ENCODE data around the gene BAIAP2L1. TPM values are rescaled to one million over a fixed set of nuclear protein-coding genes. Genes with fewer than 3 reads are reported as not detected.
"Not testable (repeated sequence)": the region's sequence is repeated elsewhere in the genome, so short reads cannot be mapped to it uniquely, and the experiment has no call there.

The BAIAP2L1 gene
- total RNA-seq, 4 donors from 2014 or later, result 39.8 to 59.8 (median 53.3) TPM

GRCh38 chr7:98418636-98419315, 17.9 kb upstream of the BAIAP2L1 start:
- 50 to 52% methylated on average over 3 to 7 of the region's 7 CpGs for WGBS, 2 donors (ENCODE audit: low coverage in 1 of 2)
- peaks cover 0 to 28% (median 4%) of the 10 kb centered on the region in 4 donors for H3K4me1 ChIP-seq
- no peaks in the 10 kb centered on the region for H3K36me3 ChIP-seq
- in situ Hi-C loops (cut with MboI; ENCODE audit: low pct_ligation_motif_present in 1 of 4, low pct_unique_long_range_greater_than_20kb in 1 of 4, low sequenced_read_pairs in 3 of 4), result loop anchor here in 2 of 4 donors (25.0 kb wide), 1 partner anchor 131 kb away; the partner anchor contains the start of gene BRI3 (in 2 of the 2)
- peak; percentile 78 for DNase-seq
- intact Hi-C loops (cut with DNase I; ENCODE audit: low total_unique reads), result no loop called here
- no peak overlapping the region for H3K4me3 ChIP-seq
- H3K9me3 ChIP-seq, result no peaks in the 10 kb centered on the region
- H3K27me3 ChIP-seq, result peaks cover 14% of the 10 kb centered on the region
- H3K27ac ChIP-seq, result peak overlapping the region; percentile 18 to 44 (median 26)
- TF ChIP-seq CTCF (IDR thresholded peaks at IDR 0.05), result no peak
- TF ChIP-seq POLR2AphosphoS5 (IDR thresholded peaks at IDR 0.05), result peak in 2 of 3 donors; percentile 10 to 47

GRCh38 chr7:98418271-98418635, 17.4 kb upstream of the BAIAP2L1 start:
- peaks cover 0 to 28% (median 4%) of the 10 kb centered on the region in 4 donors for H3K4me1 ChIP-seq
- H3K27ac ChIP-seq, result peak overlapping the region in 3 of 4 donors; percentile 18 to 24 (median 19)
- no peaks in the 10 kb centered on the region for H3K9me3 ChIP-seq
- 93 to 100% methylated on average over 1 to 7 of the region's 7 CpGs for WGBS, 2 donors (ENCODE audit: low coverage in 1 of 2)
- peaks cover 14% of the 10 kb centered on the region for H3K27me3 ChIP-seq
- H3K4me3 ChIP-seq, result no peak overlapping the region
- no peaks in the 10 kb centered on the region for H3K36me3 ChIP-seq
- TF ChIP-seq CTCF (IDR thresholded peaks at IDR 0.05) (no peak), POLR2AphosphoS5 (IDR thresholded peaks at IDR 0.05) (no peak), POLR2A (IDR thresholded peaks at IDR 0.05) (no peak), EP300 (IDR thresholded peaks at IDR 0.05; ENCODE audit: low read depth) (no peak)
- no peak for DNase-seq
- intact Hi-C loops (cut with DNase I; ENCODE audit: low total_unique reads), result no loop called here
- in situ Hi-C loops (cut with MboI; ENCODE audit: low pct_ligation_motif_present in 1 of 4, low pct_unique_long_range_greater_than_20kb in 1 of 4, low sequenced_read_pairs in 3 of 4), result loop anchor here in 2 of 4 donors (25.0 kb wide), 1 partner anchor 131 kb away; the partner anchor contains the start of gene BRI3 (in 2 of the 2)

- Histone ChIP-seq H3K4me1 (peaks cover 0 to 28% (median 4%) of the 10 kb centered on the region in 4 donors), H3K27ac (peak overlapping the region in 3 of 4 donors; percentile 26 to 55 (median 42)), H3K27me3 (peaks cover 14% of the 10 kb centered on the region)
- intact Hi-C loops (cut with DNase I; ENCODE audit: low total_unique reads); H3K9me3 ChIP-seq; DNase-seq; H3K36me3 ChIP-seq; H3K4me3 ChIP-seq: not testable (repeated sequence)
- in situ Hi-C loops (cut with MboI; ENCODE audit: low pct_ligation_motif_present in 1 of 4, low pct_unique_long_range_greater_than_20kb in 1 of 4, low sequenced_read_pairs in 3 of 4), result loop anchor here in 2 of 4 donors (25.0 kb wide), 1 partner anchor 130 kb away; the partner anchor contains the start of gene BRI3 (in 2 of the 2)
- WGBS, 2 donors (ENCODE audit: low coverage in 1 of 2), result 63 to 78% methylated on average over 9 to 12 of the region's 12 CpGs
- TF ChIP-seq CTCF (IDR thresholded peaks at IDR 0.05), result peak in 4 of 5 experiments; percentile 3 to 27 (median 12)
Observed at GRCh38 chr7:98417604-98418270, 16.8 kb upstream of the BAIAP2L1 start.

- TF ChIP-seq EP300 (IDR thresholded peaks at IDR 0.05; ENCODE audit: low read depth) (no peak), POLR2A (IDR thresholded peaks at IDR 0.05) (no peak), POLR2AphosphoS5 (IDR thresholded peaks at IDR 0.05) (no peak), CTCF (IDR thresholded peaks at IDR 0.05) (no peak)
- WGBS, 2 donors (ENCODE audit: low coverage in 1 of 2), result 85 to 88% methylated on average over 4 to 6 of the region's 6 CpGs
- Histone ChIP-seq H3K27ac (no peak overlapping the region), H3K4me3 (no peak overlapping the region), H3K9me3 (no peaks in the 10 kb centered on the region), H3K27me3 (no peaks in the 10 kb centered on the region), H3K4me1 (peaks cover 0 to 29% (median 7%) of the 10 kb centered on the region in 4 donors), H3K36me3 (no peaks in the 10 kb centered on the region)
- in situ Hi-C loops (cut with MboI; ENCODE audit: low pct_ligation_motif_present in 1 of 4, low pct_unique_long_range_greater_than_20kb in 1 of 4, low sequenced_read_pairs in 3 of 4) (loop anchor here in 2 of 4 donors (25.0 kb wide), 1 partner anchor 127 kb away; the partner anchor contains the start of gene BRI3 (in 2 of the 2)), intact Hi-C loops (cut with DNase I; ENCODE audit: low total_unique reads) (no loop called here)
- no peak for DNase-seq
Observed at GRCh38 chr7:98414205-98414900, 13.5 kb upstream of the BAIAP2L1 start.

GRCh38 chr7:98413655-98414054, 12.8 kb upstream of the BAIAP2L1 start:
- H3K4me1 ChIP-seq, result peaks cover 0 to 30% (median 6%) of the 10 kb centered on the region in 4 donors
- H3K9me3 ChIP-seq; H3K27ac ChIP-seq; H3K27me3 ChIP-seq; H3K4me3 ChIP-seq; DNase-seq; intact Hi-C loops (cut with DNase I; ENCODE audit: low total_unique reads); H3K36me3 ChIP-seq: not testable (repeated sequence)
- in situ Hi-C loops (cut with MboI; ENCODE audit: low pct_ligation_motif_present in 1 of 4, low pct_unique_long_range_greater_than_20kb in 1 of 4, low sequenced_read_pairs in 3 of 4), result loop anchor here in 2 of 4 donors (25.0 kb wide), 1 partner anchor 126 kb away; the partner anchor contains the start of gene BRI3 (in 2 of the 2)
- 68 to 91% methylated on average over 3 to 6 of the region's 6 CpGs for WGBS, 2 donors (ENCODE audit: low coverage in 1 of 2)

All from transverse colon (tissue), 4 donors.